Measurements from ENCODE around the gene CRACDL.

The CRACDL gene

GRCh38 chr2:98771721-98772524, 164.1 kb downstream of the CRACDL start:
- no peak overlapping the region for H3K4me3 ChIP-seq (ENCODE audit: low read depth, low read length)
- H3K27me3 ChIP-seq: no peaks in the 10 kb centered on the region
- no peak for TF ChIP-seq CTCF (IDR thresholded peaks at IDR 0.05; ENCODE audit: low read depth, low read length)
- no peaks in the 10 kb centered on the region for H3K4me1 ChIP-seq
- no peaks in the 10 kb centered on the region for H3K9me3 ChIP-seq
- H3K36me3 ChIP-seq: no peaks in the 10 kb centered on the region
- DNase-seq: no peak

GRCh38 chr2:98771264-98771663, 164.8 kb downstream of the CRACDL start:
- Histone ChIP-seq H3K27me3 (no peaks in the 10 kb centered on the region), H3K4me1 (no peaks in the 10 kb centered on the region), H3K36me3 (no peaks in the 10 kb centered on the region), H3K4me3 (ENCODE audit: low read depth, low read length) (no peak overlapping the region), H3K9me3 (no peaks in the 10 kb centered on the region)
- TF ChIP-seq CTCF (IDR thresholded peaks at IDR 0.05; ENCODE audit: low read depth, low read length): no peak
- no peak for DNase-seq

GRCh38 chr2:98769784-98770183, 166.2 kb downstream of the CRACDL start:
- H3K9me3 ChIP-seq: no peaks in the 10 kb centered on the region
- DNase-seq: no peak
- no peak for TF ChIP-seq CTCF (IDR thresholded peaks at IDR 0.05; ENCODE audit: low read depth, low read length)
- no peaks in the 10 kb centered on the region for H3K36me3 ChIP-seq
- no peaks in the 10 kb centered on the region for H3K27me3 ChIP-seq
- H3K4me1 ChIP-seq: no peaks in the 10 kb centered on the region
- no peak overlapping the region for H3K4me3 ChIP-seq (ENCODE audit: low read depth, low read length)

GRCh38 chr2:98769114-98769476, 166.9 kb downstream of the CRACDL start:
- H3K9me3 ChIP-seq: no peaks in the 10 kb centered on the region
- DNase-seq: no peak
- H3K4me1 ChIP-seq: no peaks in the 10 kb centered on the region
- no peaks in the 10 kb centered on the region for H3K36me3 ChIP-seq
- no peak for TF ChIP-seq CTCF (IDR thresholded peaks at IDR 0.05; ENCODE audit: low read depth, low read length)
- no peak overlapping the region for H3K4me3 ChIP-seq (ENCODE audit: low read depth, low read length)
- H3K27me3 ChIP-seq: no peaks in the 10 kb centered on the region

- H3K9me3 ChIP-seq: no peaks in the 10 kb centered on the region
- H3K36me3 ChIP-seq: no peaks in the 10 kb centered on the region
- no peak overlapping the region for H3K4me3 ChIP-seq (ENCODE audit: low read depth, low read length)
- H3K4me1 ChIP-seq: no peaks in the 10 kb centered on the region
- DNase-seq: no peak
- no peak for TF ChIP-seq CTCF (IDR thresholded peaks at IDR 0.05; ENCODE audit: low read depth, low read length)
- no peaks in the 10 kb centered on the region for H3K27me3 ChIP-seq
These were observed 167.5 kb downstream of the CRACDL start for GRCh38 chr2:98768384-98769113.

GRCh38 chr2:98764499-98764898, 171.5 kb downstream of the CRACDL start:
- no peak for TF ChIP-seq CTCF (IDR thresholded peaks at IDR 0.05; ENCODE audit: low read depth, low read length)
- DNase-seq: no peak
- Histone ChIP-seq H3K36me3 (no peaks in the 10 kb centered on the region), H3K4me1 (no peaks in the 10 kb centered on the region), H3K9me3 (no peaks in the 10 kb centered on the region), H3K4me3 (ENCODE audit: low read depth, low read length) (no peak overlapping the region), H3K27me3 (no peaks in the 10 kb centered on the region)

Data from BE2C (cell line).